Neural cell (in vitro differentiated cells): ENCODE measurements around the gene MACO1. TPM values are rescaled to one million over a fixed set of nuclear protein-coding genes. Genes with fewer than 3 reads are reported as not detected.

Experiments used
- H2AFZ ChIP-seq: fragments of 200-600, 300-800 bp; sonication (generic), shearing (Covaris generic); 2 replicates; pipeline ENCODE4 v1.6.0; 2014; ENCODE audit warnings: low read depth, mild to moderate bottlenecking, antibody characterized with exemption, low read length, moderate library complexity
- H3F3A ChIP-seq: fragments of 200-600 bp; shearing (Covaris generic); 2 replicates; pipeline ENCODE4 v1.6.1; 2016; ENCODE audit warnings: mild to moderate bottlenecking, moderate library complexity, mixed read lengths, antibody characterized with exemption, low read length; ENCODE audit not compliant: insufficient read depth, poor library complexity, severe bottlenecking
- H3K27ac ChIP-seq: fragments of 200-600, 300-800 bp; sonication (generic), shearing (Covaris generic); 2 replicates; pipeline ENCODE4 v1.5.1; 2014; ENCODE audit warnings: mild to moderate bottlenecking, low read length, moderate library complexity
- H3K27me3 ChIP-seq: fragments of 300-800, 200-600 bp; sonication (generic), shearing (Covaris generic); 2 replicates; pipeline ENCODE4 v1.6.0; 2014; ENCODE audit warnings: mild to moderate bottlenecking, low read depth, low read length, moderate library complexity; ENCODE audit not compliant: insufficient read depth
- H3K36me3 ChIP-seq: fragments of 300-800, 200-600 bp; sonication (generic), shearing (Covaris generic); 2 replicates; pipeline ENCODE4 v1.5.1; 2014; ENCODE audit warnings: mild to moderate bottlenecking, antibody characterized with exemption, low read length, moderate library complexity; ENCODE audit not compliant: insufficient read depth
- H3K4me2 ChIP-seq: fragments of 300-800, 200-600 bp; sonication (generic), shearing (Covaris generic); 2 replicates; pipeline ENCODE4 v1.6.0; 2014; ENCODE audit warnings: mild to moderate bottlenecking, low read length
- H3K4me3 ChIP-seq: fragments of 300-800, 200-600 bp; sonication (generic), shearing (Covaris generic); 2 replicates; pipeline ENCODE4 v1.5.1; 2014; ENCODE audit warnings: mild to moderate bottlenecking, low read length, moderate library complexity
- H3K79me2 ChIP-seq: fragments of 200-600 bp; shearing (Covaris generic); replicated peaks from 2 replicates; pipeline ENCODE4 v1.6.0; 2014; ENCODE audit warnings: mild to moderate bottlenecking, low read length, moderate library complexity; ENCODE audit not compliant: insufficient read depth
- H3K9ac ChIP-seq: fragments of 300-800, 200-600 bp; sonication (generic), shearing (Covaris generic); 2 replicates; pipeline ENCODE4 v1.6.1; 2016; ENCODE audit warnings: mild to moderate bottlenecking, low read length, mixed read lengths
- H3K9me2 ChIP-seq: fragments of 200-600 bp; shearing (Covaris generic); 2 replicates; pipeline ENCODE4 v1.6.1; 2016; ENCODE audit warnings: mild to moderate bottlenecking, low read length, mixed read lengths; ENCODE audit not compliant: insufficient read depth
- H3K9me3 ChIP-seq: fragments of 200-600, 300-800 bp; sonication (generic), shearing (Covaris generic); 2 replicates; pipeline ENCODE4 v1.6.1; 2016; ENCODE audit warnings: mild to moderate bottlenecking, mixed run types, low read length, moderate library complexity, mixed read lengths
- H4K20me1 ChIP-seq: fragments of 200-600 bp; shearing (Covaris generic); 2 replicates; pipeline ENCODE4 v1.6.1; 2016; ENCODE audit warnings: mild to moderate bottlenecking, mixed run types; ENCODE audit not compliant: insufficient read depth
- CTCF ChIP-seq: fragments of 450-650 bp; IDR thresholded peaks from 2 replicates; pipeline ENCODE4 v1.5.1; 2014; ENCODE audit warnings: antibody characterized with exemption, mild to moderate bottlenecking, moderate library complexity; ENCODE audit not compliant: poor library complexity, severe bottlenecking
- EP300 ChIP-seq: fragments of 450-650 bp; conservative IDR thresholded peaks from 2 replicates; pipeline ENCODE4 v1.6.1; 2014; ENCODE audit warnings: antibody characterized with exemption, mild to moderate bottlenecking, moderate library complexity; ENCODE audit not compliant: poor library complexity, severe bottlenecking
- EZH2 ChIP-seq: fragments of 200-600, 300-800 bp; shearing (Covaris generic), sonication (generic); IDR thresholded peaks from 2 replicates; pipeline ENCODE4 v1.6.1; 2014; ENCODE audit warnings: antibody characterized with exemption, low read length, borderline replicate concordance, mild to moderate bottlenecking; ENCODE audit not compliant: insufficient read depth, poor library complexity, severe bottlenecking
- MXI1 ChIP-seq: fragments of 450-650 bp; conservative IDR thresholded peaks from 2 replicates; pipeline ENCODE4 v1.6.1; 2014; ENCODE audit warnings: antibody characterized with exemption, mild to moderate bottlenecking; ENCODE audit not compliant: poor library complexity, severe bottlenecking
- POLR2AphosphoS5 ChIP-seq: IDR thresholded peaks from 2 replicates; pipeline ENCODE4 v1.6.1; 2012
- RAD21 ChIP-seq: fragments of 450-650 bp; conservative IDR thresholded peaks from 2 replicates; pipeline ENCODE4 v1.6.1; 2014; ENCODE audit warnings: antibody characterized with exemption, mild to moderate bottlenecking, moderate library complexity
- SMC3 ChIP-seq: fragments of 450-650 bp; conservative IDR thresholded peaks from 2 replicates; pipeline ENCODE4 v1.6.1; 2014; ENCODE audit warnings: antibody characterized with exemption, mild to moderate bottlenecking, moderate library complexity; ENCODE audit not compliant: poor library complexity
- TAF1 ChIP-seq: IDR thresholded peaks from 2 replicates; pipeline ENCODE4 v1.6.1; 2012; ENCODE audit warnings: low read depth
- polyA plus RNA-seq: library from polyadenylated mRNA; depleted of rRNA; stranded (reverse); fragments of >200 nt; gene quantifications from 2 replicates; pipeline ENCODE4 v1.2.3, GENCODE V29; 2014
- TF ChIP-seq, protein P1 (sequence below): IDR thresholded peaks from 2 replicates; pipeline ENCODE4 v1.6.1; 2012; ENCODE audit warnings: borderline replicate concordance

MACO1 gene
- polyA plus RNA-seq, 1 donor from 2014 or later, result 56.6 TPM

DNA sequence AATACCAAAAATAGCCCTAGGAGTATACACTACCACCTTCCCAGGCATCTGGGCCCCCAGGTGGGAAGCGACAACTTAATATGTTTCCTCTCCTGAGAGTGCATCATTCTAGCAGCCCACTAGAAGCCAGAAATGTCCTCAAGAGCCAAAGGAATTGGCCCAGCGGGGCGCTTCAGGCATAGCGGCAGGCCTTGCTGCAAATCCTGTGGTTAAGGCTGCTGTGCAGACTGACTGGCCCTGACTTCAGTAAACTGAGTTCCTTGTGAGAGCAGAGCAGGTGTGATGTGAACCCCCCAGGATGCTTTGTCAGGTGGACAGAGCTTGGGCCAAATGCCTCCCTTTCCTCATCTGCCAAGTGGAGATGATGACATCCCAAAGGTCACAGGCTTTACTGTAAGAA lies 83.0 kb downstream of the MACO1 start:
- H3K9me3 ChIP-seq, result no peaks in the 10 kb centered on the region
- H3K9ac ChIP-seq, result no peak overlapping the region
- H3K27me3 ChIP-seq, result no peaks in the 10 kb centered on the region
- H3K4me2 ChIP-seq, result no peak overlapping the region
- no peaks in the 10 kb centered on the region for H3F3A ChIP-seq
- no peak overlapping the region for H3K27ac ChIP-seq
- H3K79me2 ChIP-seq, result no peaks in the 10 kb centered on the region
- TF ChIP-seq TAF1 (no peak), POLR2AphosphoS5 (no peak), CTCF (no peak), RAD21 (no peak), MXI1 (no peak), EP300 (no peak), SMC3 (no peak), EZH2 (no peak)
- TF ChIP-seq, protein P1, sequence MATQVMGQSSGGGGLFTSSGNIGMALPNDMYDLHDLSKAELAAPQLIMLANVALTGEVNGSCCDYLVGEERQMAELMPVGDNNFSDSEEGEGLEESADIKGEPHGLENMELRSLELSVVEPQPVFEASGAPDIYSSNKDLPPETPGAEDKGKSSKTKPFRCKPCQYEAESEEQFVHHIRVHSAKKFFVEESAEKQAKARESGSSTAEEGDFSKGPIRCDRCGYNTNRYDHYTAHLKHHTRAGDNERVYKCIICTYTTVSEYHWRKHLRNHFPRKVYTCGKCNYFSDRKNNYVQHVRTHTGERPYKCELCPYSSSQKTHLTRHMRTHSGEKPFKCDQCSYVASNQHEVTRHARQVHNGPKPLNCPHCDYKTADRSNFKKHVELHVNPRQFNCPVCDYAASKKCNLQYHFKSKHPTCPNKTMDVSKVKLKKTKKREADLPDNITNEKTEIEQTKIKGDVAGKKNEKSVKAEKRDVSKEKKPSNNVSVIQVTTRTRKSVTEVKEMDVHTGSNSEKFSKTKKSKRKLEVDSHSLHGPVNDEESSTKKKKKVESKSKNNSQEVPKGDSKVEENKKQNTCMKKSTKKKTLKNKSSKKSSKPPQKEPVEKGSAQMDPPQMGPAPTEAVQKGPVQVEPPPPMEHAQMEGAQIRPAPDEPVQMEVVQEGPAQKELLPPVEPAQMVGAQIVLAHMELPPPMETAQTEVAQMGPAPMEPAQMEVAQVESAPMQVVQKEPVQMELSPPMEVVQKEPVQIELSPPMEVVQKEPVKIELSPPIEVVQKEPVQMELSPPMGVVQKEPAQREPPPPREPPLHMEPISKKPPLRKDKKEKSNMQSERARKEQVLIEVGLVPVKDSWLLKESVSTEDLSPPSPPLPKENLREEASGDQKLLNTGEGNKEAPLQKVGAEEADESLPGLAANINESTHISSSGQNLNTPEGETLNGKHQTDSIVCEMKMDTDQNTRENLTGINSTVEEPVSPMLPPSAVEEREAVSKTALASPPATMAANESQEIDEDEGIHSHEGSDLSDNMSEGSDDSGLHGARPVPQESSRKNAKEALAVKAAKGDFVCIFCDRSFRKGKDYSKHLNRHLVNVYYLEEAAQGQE, result no peak
- H2AFZ ChIP-seq, result no peak overlapping the region
- no peaks in the 10 kb centered on the region for H4K20me1 ChIP-seq
- H3K36me3 ChIP-seq, result no peaks in the 10 kb centered on the region
- no peaks in the 10 kb centered on the region for H3K9me2 ChIP-seq
- no peak overlapping the region for H3K4me3 ChIP-seq

- Histone ChIP-seq H3K4me3 (no peak overlapping the region), H3K4me2 (no peak overlapping the region), H3K9ac (no peak overlapping the region), H3F3A (no peaks in the 10 kb centered on the region), H3K9me2 (no peaks in the 10 kb centered on the region), H3K36me3 (no peaks in the 10 kb centered on the region), H3K27ac (no peak overlapping the region), H3K27me3 (no peaks in the 10 kb centered on the region), H2AFZ (no peak overlapping the region), H3K9me3 (no peaks in the 10 kb centered on the region), H4K20me1 (no peaks in the 10 kb centered on the region), H3K79me2 (no peaks in the 10 kb centered on the region)
- TF ChIP-seq POLR2AphosphoS5 (no peak), EP300 (no peak), SMC3 (no peak), RAD21 (no peak), TAF1 (no peak), EZH2 (no peak), MXI1 (no peak)
- TF ChIP-seq, protein P1, result no peak
Measured at GRCh38 chr1:25515033-25515432, 84.3 kb downstream of the MACO1 start.
